Naive thymus-derived CD8-positive, alpha-beta T cell (primary cell): ENCODE results near the gene KLHL14. TPM values are rescaled to one million over a fixed set of nuclear protein-coding genes. Genes with fewer than 3 reads are reported as not detected.

Source experiments
- ATAC-seq, 2 donors: fragments of 150-1000 bp; cut with Tn5 transposase in 1 of 2; sonication (Bioruptor Pico), chemical (Tn5 transposase) in 1 of 2; 1 replicate in 1 of 2; 2 replicates in 1 of 2; pipeline ENCODE4 v1.10.0; 2021; ENCODE audit warnings: mild to moderate bottlenecking in 2 of 2, moderate library complexity in 2 of 2
- POLR2A ChIA-PET: fragments of 350-600 bp; sonication (Branson Sonifier 250); formaldehyde crosslinking; loops from one replicate; lab custom pipeline; 2021; ENCODE audit warnings: antibody characterized with exemption; lab: Charles Lee
- DNase-seq, 10 donors: peaks; one replicate each; pipeline versions ENCODE4 v3.0.0 to v3.0.0-alpha.2; 2020 to 2022
- H3K27ac Mint-ChIP-seq, 10 donors: one replicate each; pipeline ENCODE4 v1.8.0; 2020 to 2022; ENCODE audit warnings: mild to moderate bottlenecking in 10 of 10, mixed read lengths in 10 of 10, moderate library complexity in 4 of 10, inconsistent platforms in 1 of 10
- H3K27me3 Mint-ChIP-seq, 5 donors: one replicate each; pipeline ENCODE4 v1.8.0; 2021 to 2022; ENCODE audit warnings: mixed read lengths in 5 of 5
- H3K36me3 Mint-ChIP-seq, 3 donors: one replicate each; pipeline ENCODE4 v1.8.0; 2020 to 2022; ENCODE audit warnings: mixed read lengths in 3 of 3, mild to moderate bottlenecking in 2 of 3, inconsistent platforms in 1 of 3
- H3K4me1 Mint-ChIP-seq, 4 donors: one replicate each; pipeline ENCODE4 v1.8.0; 2021 to 2022; ENCODE audit warnings: mixed read lengths in 4 of 4
- H3K4me3 Mint-ChIP-seq, 10 donors: one replicate each; pipeline ENCODE4 v1.8.0; 2020 to 2022; ENCODE audit warnings: mild to moderate bottlenecking in 10 of 10, mixed read lengths in 10 of 10, moderate library complexity in 6 of 10, inconsistent platforms in 1 of 10
- H3K9me3 Mint-ChIP-seq, 9 donors: one replicate each; pipeline ENCODE4 v1.8.0; 2020 to 2022; ENCODE audit warnings: mixed read lengths in 9 of 9, mild to moderate bottlenecking in 3 of 9, inconsistent platforms in 1 of 9, moderate library complexity in 1 of 9
- polyA plus RNA-seq, 3 donors: library from polyadenylated mRNA; unstranded; fragments of 300-500 nt; fragmentation: Illumina TruSeq; gene quantifications; one replicate each; pipeline ENCODE4 v1.2.3, GENCODE V29; 2021
- total RNA-seq, 8 experiments: library from RNA in 2 of 8; stranded (reverse) in 2 of 8; gene quantifications; one replicate each; pipeline ENCODE4 v1.2.3 and lab custom pipeline; 2021 to 2026

The KLHL14 gene
- total and polyA plus RNA-seq, 5 experiments from 2014 or later = 1.1 to 1.7 TPM; not detected in 3

GRCh38 chr18:32767400-32767799 lies 5.4 kb downstream of the KLHL14 start:
- Mint-ChIP-seq H3K36me3 (no peaks in the 10 kb centered on the region), H3K4me1 (peaks cover 0 to 16% (median 9%) of the 10 kb centered on the region in 4 donors), H3K4me3 (peak overlapping the region in 1 of 10 donors; percentile 52), H3K9me3 (peaks cover 0 to 4% (median 0%) of the 10 kb centered on the region in 9 donors), H3K27ac (no peak overlapping the region), H3K27me3 (peaks cover 16 to 34% (median 22%) of the 10 kb centered on the region in 5 donors)
- POLR2A ChIA-PET = no interaction called here
- no peak for ATAC-seq
- no peak for DNase-seq

- ATAC-seq (no peak), DNase-seq (no peak)
- H3K27me3 Mint-ChIP-seq = peaks cover 14 to 19% (median 17%) of the 10 kb centered on the region in 5 donors
- H3K27ac Mint-ChIP-seq = no peak overlapping the region
- H3K9me3 Mint-ChIP-seq = peaks cover 0 to 4% (median 0%) of the 10 kb centered on the region in 9 donors
- no peak overlapping the region for H3K4me3 Mint-ChIP-seq
- POLR2A ChIA-PET = no interaction called here
- peaks cover 0 to 30% (median 5%) of the 10 kb centered on the region in 4 donors for H3K4me1 Mint-ChIP-seq
- no peaks in the 10 kb centered on the region for H3K36me3 Mint-ChIP-seq
These were observed 8.1 kb downstream of the KLHL14 start for GRCh38 chr18:32764611-32765244.

GRCh38 chr18:32763293-32763692 lies 9.5 kb downstream of the KLHL14 start:
- H3K9me3 Mint-ChIP-seq = peaks cover 0 to 3% (median 0%) of the 10 kb centered on the region in 9 donors

GRCh38 chr18:32761231-32761630 lies 11.6 kb downstream of the KLHL14 start:
- POLR2A ChIA-PET = no interaction called here
- DNase-seq (no peak), ATAC-seq (no peak)
- Mint-ChIP-seq H3K9me3 (peaks cover 0 to 3% (median 0%) of the 10 kb centered on the region in 9 donors), H3K4me3 (no peak overlapping the region), H3K36me3 (no peaks in the 10 kb centered on the region), H3K4me1 (peaks cover 0 to 40% (median 2%) of the 10 kb centered on the region in 4 donors), H3K27ac (no peak overlapping the region), H3K27me3 (peaks cover 0 to 6% (median 3%) of the 10 kb centered on the region in 5 donors)

More at GRCh38 chr18:32763293-32763692, 9.5 kb downstream of the KLHL14 start:
- Mint-ChIP-seq H3K27ac (no peak overlapping the region), H3K4me3 (no peak overlapping the region), H3K36me3 (no peaks in the 10 kb centered on the region), H3K4me1 (peaks cover 0 to 33% (median 2%) of the 10 kb centered on the region in 4 donors), H3K27me3 (peaks cover 3 to 6% (median 4%) of the 10 kb centered on the region in 5 donors)
- POLR2A ChIA-PET = no interaction called here
- ATAC-seq (no peak), DNase-seq (no peak)

- H3K4me1 Mint-ChIP-seq = peaks cover 0 to 45% (median 2%) of the 10 kb centered on the region in 4 donors
- ATAC-seq (peak in 1 of 2 donors; percentile 61), DNase-seq (peak in 1 of 10 donors; percentile 41)
- no peaks in the 10 kb centered on the region for H3K36me3 Mint-ChIP-seq
- H3K27ac Mint-ChIP-seq = peak overlapping the region in 1 of 10 donors; percentile 63
- peaks cover 0 to 3% (median 0%) of the 10 kb centered on the region in 9 donors for H3K9me3 Mint-ChIP-seq
- H3K4me3 Mint-ChIP-seq = peak overlapping the region in 2 of 10 donors; percentile 25 to 50
- peaks cover 0 to 12% (median 3%) of the 10 kb centered on the region in 5 donors for H3K27me3 Mint-ChIP-seq
- POLR2A ChIA-PET = no interaction called here
These were observed 12.4 kb downstream of the KLHL14 start for GRCh38 chr18:32760391-32760790.

GRCh38 chr18:32759611-32760167 lies 13.1 kb downstream of the KLHL14 start:
- ATAC-seq = no peak
- peak overlapping the region in 1 of 10 donors; percentile 50 for H3K4me3 Mint-ChIP-seq
- peak overlapping the region in 2 of 10 donors; percentile 1 to 63 for H3K27ac Mint-ChIP-seq
- H3K4me1 Mint-ChIP-seq = peaks cover 0 to 46% (median 2%) of the 10 kb centered on the region in 4 donors
- POLR2A ChIA-PET = no interaction called here
- peaks cover 0 to 3% (median 0%) of the 10 kb centered on the region in 9 donors for H3K9me3 Mint-ChIP-seq
- no peak for DNase-seq
- H3K36me3 Mint-ChIP-seq = no peaks in the 10 kb centered on the region
- H3K27me3 Mint-ChIP-seq = peaks cover 3 to 17% (median 5%) of the 10 kb centered on the region in 5 donors

- no peak overlapping the region for H3K4me3 Mint-ChIP-seq
- peaks cover 0 to 29% (median 0%) of the 10 kb centered on the region in 4 donors for H3K4me1 Mint-ChIP-seq
- no peak overlapping the region for H3K27ac Mint-ChIP-seq
- peaks cover 0 to 3% (median 0%) of the 10 kb centered on the region in 9 donors for H3K9me3 Mint-ChIP-seq
- ATAC-seq (no peak), DNase-seq (no peak)
- POLR2A ChIA-PET = no interaction called here
- H3K27me3 Mint-ChIP-seq = peaks cover 9 to 19% (median 12%) of the 10 kb centered on the region in 5 donors
- no peaks in the 10 kb centered on the region for H3K36me3 Mint-ChIP-seq
These were observed 18.1 kb downstream of the KLHL14 start for GRCh38 chr18:32754508-32755263.

GRCh38 chr18:32753656-32754260 lies 19.1 kb downstream of the KLHL14 start:
- no peaks in the 10 kb centered on the region for H3K36me3 Mint-ChIP-seq
- peaks cover 0 to 2% (median 0%) of the 10 kb centered on the region in 9 donors for H3K9me3 Mint-ChIP-seq
- no peak overlapping the region for H3K4me3 Mint-ChIP-seq
- H3K27me3 Mint-ChIP-seq = peaks cover 9 to 19% (median 12%) of the 10 kb centered on the region in 5 donors
- ATAC-seq (no peak), DNase-seq (no peak)
- H3K4me1 Mint-ChIP-seq = peaks cover 0 to 28% (median 0%) of the 10 kb centered on the region in 4 donors
- POLR2A ChIA-PET = no interaction called here
- no peak overlapping the region for H3K27ac Mint-ChIP-seq

GRCh38 chr18:32750328-32750727 lies 22.5 kb downstream of the KLHL14 start:
- no peak overlapping the region for H3K27ac Mint-ChIP-seq
- H3K36me3 Mint-ChIP-seq = no peaks in the 10 kb centered on the region
- H3K4me3 Mint-ChIP-seq = no peak overlapping the region
- peaks cover 7 to 14% (median 12%) of the 10 kb centered on the region in 5 donors for H3K27me3 Mint-ChIP-seq
- peaks cover 0 to 4% (median 0%) of the 10 kb centered on the region in 9 donors for H3K9me3 Mint-ChIP-seq
- ATAC-seq (no peak), DNase-seq (no peak)
- H3K4me1 Mint-ChIP-seq = peaks cover 0 to 7% (median 0%) of the 10 kb centered on the region in 4 donors
- POLR2A ChIA-PET = no interaction called here

- no peak for DNase-seq
- Mint-ChIP-seq H3K4me3 (no peak overlapping the region), H3K27me3 (peaks cover 5 to 14% (median 9%) of the 10 kb centered on the region in 5 donors), H3K27ac (no peak overlapping the region), H3K9me3 (peaks cover 0 to 4% (median 0%) of the 10 kb centered on the region in 9 donors), H3K4me1 (peaks cover 0 to 7% (median 0%) of the 10 kb centered on the region in 4 donors), H3K36me3 (no peaks in the 10 kb centered on the region)
- POLR2A ChIA-PET = no interaction called here
- ATAC-seq = no peak
These were observed 23.0 kb downstream of the KLHL14 start for GRCh38 chr18:32749809-32750208.

- Mint-ChIP-seq H3K4me3 (no peak overlapping the region), H3K27ac (no peak overlapping the region), H3K36me3 (no peaks in the 10 kb centered on the region), H3K4me1 (peaks cover 0 to 5% (median under 1%) of the 10 kb centered on the region in 4 donors), H3K9me3 (peaks cover 0 to 5% (median 0%) of the 10 kb centered on the region in 9 donors), H3K27me3 (peaks cover 0 to 17% (median 2%) of the 10 kb centered on the region in 5 donors)
- DNase-seq = no peak
- ATAC-seq = no peak
- POLR2A ChIA-PET = no interaction called here
These were observed 30.2 kb downstream of the KLHL14 start for GRCh38 chr18:32742579-32742978.

- no peak overlapping the region for H3K4me3 Mint-ChIP-seq
- ATAC-seq (no peak), DNase-seq (no peak)
- no peaks in the 10 kb centered on the region for H3K36me3 Mint-ChIP-seq
- H3K4me1 Mint-ChIP-seq = peaks cover 0 to 16% (median 2%) of the 10 kb centered on the region in 4 donors
- no peak overlapping the region for H3K27ac Mint-ChIP-seq
- H3K9me3 Mint-ChIP-seq = peaks cover 0 to 19% (median 2%) of the 10 kb centered on the region in 9 donors
- POLR2A ChIA-PET = no interaction called here
- H3K27me3 Mint-ChIP-seq = peaks cover 0 to 19% (median 2%) of the 10 kb centered on the region in 5 donors
These were observed 37.0 kb downstream of the KLHL14 start for GRCh38 chr18:32735781-32736180.
